Mucosa of descending colon (tissue), 3 donors: ENCODE results near the gene AMBRA1. TPM values are rescaled to one million over a fixed set of nuclear protein-coding genes. Genes with fewer than 3 reads are reported as not detected.
A peak's percentile ranks its signal among the peaks of the same experiment; 100 is the strongest.

Experiments
- ATAC-seq: fragments of 200-7000 bp; cut with Tn5 transposase; one replicate; pipeline ENCODE4 v1.9.1; 2020; ENCODE audit warnings: mild to moderate bottlenecking, moderate library complexity
- DNase-seq, 3 donors: peaks; one replicate each; pipeline ENCODE4 v3.0.0-alpha.2; 2020
- H3K36me3 ChIP-seq: fragments of 200-600 bp; one replicate; pipeline ENCODE4 v1.8.0; 2021; ENCODE audit warnings: low read depth, mild to moderate bottlenecking
- H3K4me1 ChIP-seq: fragments of 200-600 bp; one replicate; pipeline ENCODE4 v1.8.0; 2021; ENCODE audit warnings: low read depth, mild to moderate bottlenecking
- H3K4me3 ChIP-seq: fragments of 200-600 bp; one replicate; pipeline ENCODE4 v1.8.0; 2021; ENCODE audit warnings: mild to moderate bottlenecking
- H3K9me3 ChIP-seq: fragments of 200-600 bp; one replicate; pipeline ENCODE4 v1.8.0; 2021; ENCODE audit warnings: mild to moderate bottlenecking
- CTCF ChIP-seq: fragments of 200-600 bp; IDR thresholded peaks from one replicate; pipeline ENCODE4 v1.8.0; 2022; ENCODE audit warnings: antibody characterized with exemption, mild to moderate bottlenecking
- intact Hi-C, 2 donors: fragments of 100-400 bp; cut with DNase I in 1 of 2; cut with micrococcal nuclease in 1 of 2; formaldehyde crosslinking; loops; one replicate each; pipeline versions ENCODE4 v1.11.0 to v1.11.1; 2022; cut with DNase I, micrococcal nuclease
- total RNA-seq, 3 donors: library from RNA; stranded (reverse); fragmentation: NEBNext Ultra II Directional in 2 of 3; extraction: Animal tissue kit (Norgen Biotek cat#: 25700) in 2 of 3; gene quantifications; one replicate each; pipeline versions ENCODE4 v1.2.1 to v1.2.4, GENCODE V29; 2021 to 2023
- donor health status: DM: no; HTN: no; CAD: no; lungs with moderate emphysema.
- donor health status: DM: no; HTN: no; CAD: no.
- donor health status: DM: no; HTN: yes; CAD: no.

AMBRA1 gene
- total RNA-seq, 3 donors from 2014 or later: 42.0 to 46.7 (median 45.2) TPM

GRCh38 chr11:46389450-46390330 lies 204.1 kb downstream of the AMBRA1 start:
- peak; percentile 74 for ATAC-seq
- no peaks in the 10 kb centered on the region for H3K9me3 ChIP-seq
- DNase-seq: peak in 2 of 3 donors; percentile 83
- TF ChIP-seq CTCF: peak; percentile 88
- H3K36me3 ChIP-seq: no peaks in the 10 kb centered on the region
- no peak overlapping the region for H3K4me3 ChIP-seq
- intact Hi-C loops: loop anchor here (5.0 kb wide), 2 partner anchors 143 to 148 kb away; no protein-coding TSS in a partner anchor
- H3K4me1 ChIP-seq: peaks cover 42% of the 10 kb centered on the region

GRCh38 chr11:46388619-46389449 lies 205.0 kb downstream of the AMBRA1 start:
- peaks cover 43% of the 10 kb centered on the region for H3K4me1 ChIP-seq
- TF ChIP-seq CTCF: no peak
- H3K4me3 ChIP-seq: no peak overlapping the region
- intact Hi-C loops: loop anchor here in 1 of 2 donors (5.0 kb wide), 1 partner anchor 143 kb away; no protein-coding TSS in a partner anchor
- no peak for DNase-seq
- H3K9me3 ChIP-seq: no peaks in the 10 kb centered on the region
- no peak for ATAC-seq
- H3K36me3 ChIP-seq: no peaks in the 10 kb centered on the region

- DNase-seq (no peak), ATAC-seq (no peak)
- no peaks in the 10 kb centered on the region for H3K9me3 ChIP-seq
- no peaks in the 10 kb centered on the region for H3K36me3 ChIP-seq
- H3K4me1 ChIP-seq: peaks cover 46% of the 10 kb centered on the region
- intact Hi-C loops: loop anchor here in 1 of 2 donors (5.0 kb wide), 1 partner anchor 144 kb away; no protein-coding TSS in a partner anchor
- no peak for TF ChIP-seq CTCF
- H3K4me3 ChIP-seq: no peak overlapping the region
These were observed 205.8 kb downstream of the AMBRA1 start for GRCh38 chr11:46387919-46388618.

- TF ChIP-seq CTCF: no peak
- Histone ChIP-seq H3K9me3 (no peaks in the 10 kb centered on the region), H3K4me3 (no peak overlapping the region), H3K36me3 (no peaks in the 10 kb centered on the region), H3K4me1 (peaks cover 41% of the 10 kb centered on the region)
- intact Hi-C loops: loop anchor here in 1 of 2 donors (5.0 kb wide), 1 partner anchor 145 kb away; no protein-coding TSS in a partner anchor
- no peak for ATAC-seq
- no peak for DNase-seq
These were observed 206.4 kb downstream of the AMBRA1 start for GRCh38 chr11:46387456-46387855.

GRCh38 chr11:46386674-46387073 lies 207.1 kb downstream of the AMBRA1 start:
- Histone ChIP-seq H3K36me3 (no peaks in the 10 kb centered on the region), H3K4me1 (peaks cover 40% of the 10 kb centered on the region), H3K9me3 (no peaks in the 10 kb centered on the region), H3K4me3 (no peak overlapping the region)
- ATAC-seq (no peak), DNase-seq (no peak)
- intact Hi-C loops: loop anchor here in 1 of 2 donors (5.0 kb wide), 1 partner anchor 146 kb away; no protein-coding TSS in a partner anchor
- no peak for TF ChIP-seq CTCF
